ENCODE data around the gene ZSCAN2.

- TF ChIP-seq CTCF (conservative IDR thresholded peaks at IDR 0.05; ENCODE audit: low read depth, low read length) (no peak), NFE2L2 (IDR thresholded peaks at IDR 0.05; ENCODE audit: low read depth, low read length) (no peak), FOS (IDR thresholded peaks at IDR 0.05; ENCODE audit: low read depth, low read length) (no peak), RFX5 (IDR thresholded peaks at IDR 0.05; ENCODE audit: low read depth, low read length) (no peak), SMC3 (IDR thresholded peaks at IDR 0.05; ENCODE audit: low read depth, low read length) (no peak), RCOR1 (IDR thresholded peaks at IDR 0.05; ENCODE audit: insufficient replicate concordance, low read length) (no peak), POLR2A (IDR thresholded peaks at IDR 0.05; ENCODE audit: low read depth, low read length) (no peak), CEBPB (IDR thresholded peaks at IDR 0.05; ENCODE audit: low read depth, low read length) (no peak), USF2 (IDR thresholded peaks at IDR 0.05; ENCODE audit: low read depth, low read length) (no peak), MAFK (IDR thresholded peaks at IDR 0.05; ENCODE audit: low read depth, low read length) (no peak), MXI1 (IDR thresholded peaks at IDR 0.05; ENCODE audit: borderline replicate concordance, low read depth, low read length) (no peak), MAZ (IDR thresholded peaks at IDR 0.05; ENCODE audit: borderline replicate concordance, low read depth, low read length) (no peak)
Observed at GRCh38 chr15:84608707-84609284, 8.0 kb downstream of the ZSCAN2 start.

Measured in IMR-90 (cell line).